C4-2B (cell line): ENCODE measurements around the gene ATP10D.

Source experiments
- H3K27ac ChIP-seq: fragments of 450-650 bp; 2 replicates; pipeline ENCODE4 v1.5.1; 2017
- ZFX ChIP-seq: fragments of 450-650 bp; IDR thresholded peaks from 2 replicates; pipeline ENCODE4 v1.6.1; 2017
- TF ChIP-seq, protein P1 (sequence below): fragments of 450-650 bp; conservative IDR thresholded peaks from 2 replicates; pipeline ENCODE4 v1.5.1; 2017; ENCODE audit warnings: mild to moderate bottlenecking

The ATP10D gene

GRCh38 chr4:47621181-47621580 lies 136.1 kb downstream of the ATP10D start:
- no peak overlapping the region for H3K27ac ChIP-seq
- TF ChIP-seq, protein P1, sequence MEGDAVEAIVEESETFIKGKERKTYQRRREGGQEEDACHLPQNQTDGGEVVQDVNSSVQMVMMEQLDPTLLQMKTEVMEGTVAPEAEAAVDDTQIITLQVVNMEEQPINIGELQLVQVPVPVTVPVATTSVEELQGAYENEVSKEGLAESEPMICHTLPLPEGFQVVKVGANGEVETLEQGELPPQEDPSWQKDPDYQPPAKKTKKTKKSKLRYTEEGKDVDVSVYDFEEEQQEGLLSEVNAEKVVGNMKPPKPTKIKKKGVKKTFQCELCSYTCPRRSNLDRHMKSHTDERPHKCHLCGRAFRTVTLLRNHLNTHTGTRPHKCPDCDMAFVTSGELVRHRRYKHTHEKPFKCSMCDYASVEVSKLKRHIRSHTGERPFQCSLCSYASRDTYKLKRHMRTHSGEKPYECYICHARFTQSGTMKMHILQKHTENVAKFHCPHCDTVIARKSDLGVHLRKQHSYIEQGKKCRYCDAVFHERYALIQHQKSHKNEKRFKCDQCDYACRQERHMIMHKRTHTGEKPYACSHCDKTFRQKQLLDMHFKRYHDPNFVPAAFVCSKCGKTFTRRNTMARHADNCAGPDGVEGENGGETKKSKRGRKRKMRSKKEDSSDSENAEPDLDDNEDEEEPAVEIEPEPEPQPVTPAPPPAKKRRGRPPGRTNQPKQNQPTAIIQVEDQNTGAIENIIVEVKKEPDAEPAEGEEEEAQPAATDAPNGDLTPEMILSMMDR: no peak
- no peak for TF ChIP-seq ZFX

DNA sequence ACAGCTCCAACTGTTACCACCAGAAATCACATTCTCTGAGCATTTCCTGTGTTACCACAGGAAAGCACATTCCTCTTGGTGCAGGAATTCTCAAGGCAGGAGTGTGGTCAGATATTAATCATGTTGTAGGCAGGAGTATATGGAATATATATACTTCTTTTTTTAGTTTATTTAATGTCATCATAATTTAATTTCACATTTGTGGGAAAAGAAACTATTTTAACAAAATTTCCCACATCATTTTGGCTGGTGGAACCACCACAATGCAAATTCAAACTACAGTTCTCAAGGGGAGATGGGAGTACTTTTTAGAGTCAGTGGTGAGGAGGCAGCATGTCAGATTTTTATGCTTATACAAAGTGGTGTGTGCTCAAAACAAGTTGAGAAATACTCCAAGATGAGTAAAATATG lies 139.0 kb downstream of the ATP10D start:
- TF ChIP-seq ZFX: no peak
- TF ChIP-seq, protein P1: no peak
- no peak overlapping the region for H3K27ac ChIP-seq

DNA sequence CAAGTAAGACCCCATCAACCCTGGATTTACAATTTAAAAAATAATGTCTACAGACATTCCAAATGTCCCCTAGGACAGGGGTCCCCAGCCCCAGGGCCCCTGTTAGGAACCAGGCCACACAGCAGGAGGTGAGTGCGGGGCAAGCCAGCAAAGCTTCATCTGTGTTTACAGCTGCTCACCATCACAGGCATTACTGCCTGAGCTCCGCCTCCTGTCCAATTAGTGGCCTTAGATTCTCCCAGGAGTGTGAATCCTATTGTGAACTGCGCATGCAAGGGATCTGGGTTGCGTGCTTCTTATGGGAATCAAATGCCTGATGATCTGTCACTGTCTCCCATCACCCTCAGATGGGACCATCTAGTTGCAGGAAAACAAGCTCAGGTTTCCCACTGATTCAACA lies 146.1 kb downstream of the ATP10D start:
- TF ChIP-seq, protein P1: no peak
- TF ChIP-seq ZFX: no peak
- H3K27ac ChIP-seq: no peak overlapping the region

DNA sequence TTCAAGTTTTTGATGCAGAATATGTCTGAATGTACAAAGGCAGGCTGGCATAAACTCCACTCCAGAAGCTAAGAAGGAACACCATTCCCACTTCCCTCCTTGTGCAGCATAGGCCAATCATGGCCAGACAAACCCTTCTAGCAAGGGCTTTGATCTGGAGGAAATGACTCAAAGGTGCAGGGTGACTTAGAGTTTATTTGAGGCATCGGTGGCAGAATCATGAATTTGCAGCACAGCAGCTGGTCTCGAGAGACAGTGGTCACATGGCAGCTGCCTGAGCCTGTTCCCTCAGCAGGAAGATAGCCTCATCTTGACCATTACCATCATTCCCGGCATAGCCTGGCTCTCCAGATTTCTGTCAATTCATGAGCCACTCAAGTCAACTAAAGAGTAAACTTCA lies 154.5 kb downstream of the ATP10D start:
- H3K27ac ChIP-seq: no peak overlapping the region
- no peak for TF ChIP-seq ZFX
- TF ChIP-seq, protein P1: no peak

GRCh38 chr4:47640911-47641310 lies 155.8 kb downstream of the ATP10D start:
- TF ChIP-seq, protein P1: no peak
- TF ChIP-seq ZFX: no peak
- no peak overlapping the region for H3K27ac ChIP-seq

- no peak overlapping the region for H3K27ac ChIP-seq
- no peak for TF ChIP-seq ZFX
- TF ChIP-seq, protein P1: no peak
Measured at GRCh38 chr4:47641755-47642154, 156.7 kb downstream of the ATP10D start.

DNA sequence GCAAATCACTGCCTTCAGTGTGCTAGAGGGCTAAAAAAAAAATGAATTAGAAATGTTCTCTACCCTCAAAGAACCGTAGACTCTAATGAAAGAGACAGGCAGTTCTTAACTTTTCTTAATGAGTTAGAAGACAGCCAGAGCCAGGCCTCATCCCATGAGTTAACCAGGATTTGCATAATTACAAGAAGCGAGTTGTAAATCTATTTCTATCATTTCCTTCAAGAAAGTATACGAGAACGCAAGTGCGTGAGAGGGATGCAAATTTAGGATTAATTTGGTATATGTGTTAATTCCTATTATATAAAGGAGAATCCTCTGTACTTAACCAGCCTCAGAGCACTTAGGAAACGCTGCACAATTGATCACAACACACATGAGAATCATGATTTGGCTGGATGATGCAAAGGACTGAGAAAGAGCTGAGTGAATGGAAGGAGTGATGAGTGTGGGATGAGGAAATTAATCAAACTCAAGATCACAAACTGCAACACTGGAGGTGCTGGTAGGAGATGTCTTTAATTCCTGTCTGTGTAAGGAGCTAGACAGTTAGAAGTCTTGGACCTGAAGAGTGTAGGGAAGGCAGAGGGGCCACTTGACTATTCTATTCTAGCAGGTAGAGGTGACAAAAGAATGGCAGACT lies 157.2 kb downstream of the ATP10D start:
- TF ChIP-seq, protein P1: no peak
- TF ChIP-seq ZFX: no peak
- no peak overlapping the region for H3K27ac ChIP-seq
